ENCODE data around the gene UPK1B.

The UPK1B gene

DNA sequence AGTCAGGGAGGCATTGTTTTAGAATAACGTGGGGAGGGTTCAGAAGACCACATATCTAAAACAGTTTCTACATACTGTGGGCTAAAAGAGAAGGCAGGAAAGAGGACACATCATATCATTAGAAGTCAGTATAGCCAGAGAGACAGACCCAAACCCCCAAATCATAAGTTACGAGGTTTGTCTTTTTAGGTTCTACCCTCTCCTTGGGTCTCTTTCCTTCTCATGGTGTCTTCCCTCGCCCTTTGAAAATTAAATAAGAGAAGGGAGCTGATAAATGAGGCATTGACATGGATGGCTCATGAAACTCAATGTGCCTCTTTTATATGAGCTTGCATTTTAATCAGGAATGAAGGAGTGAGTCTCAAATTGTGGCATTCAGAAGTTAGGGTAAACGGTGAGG lies 3.4 kb downstream of the UPK1B start:
- H3K4me3 ChIP-seq (ENCODE audit: low read length in 2 of 2): no peak overlapping the region
- H3K4me1 ChIP-seq (ENCODE audit: control insufficient read depth, insufficient read depth, low read length): no peaks in the 10 kb centered on the region
- no peaks in the 10 kb centered on the region for H3K9me3 ChIP-seq (ENCODE audit: control insufficient read depth in 2 of 2, low read length in 2 of 2)
- H3K27ac ChIP-seq (ENCODE audit: low read length): no peak overlapping the region
- H3K9ac ChIP-seq (ENCODE audit: low read length in 2 of 2): no peak overlapping the region
- H3K36me3 ChIP-seq (ENCODE audit: control insufficient read depth in 2 of 2, insufficient read depth in 2 of 2, low read length in 2 of 2): no peaks in the 10 kb centered on the region
- H3K27me3 ChIP-seq (ENCODE audit: control insufficient read depth in 1 of 2, insufficient read depth in 2 of 2, low read length in 2 of 2): peaks cover 0 to 3% of the 10 kb centered on the region in 2 donors

GRCh38 chr3:119177321-119177720 lies 3.9 kb downstream of the UPK1B start:
- Histone ChIP-seq H3K4me3 (ENCODE audit: low read length in 2 of 2) (no peak overlapping the region), H3K4me1 (ENCODE audit: control insufficient read depth, insufficient read depth, low read length) (no peaks in the 10 kb centered on the region), H3K27ac (ENCODE audit: low read length) (no peak overlapping the region), H3K9me3 (ENCODE audit: control insufficient read depth in 2 of 2, low read length in 2 of 2) (no peaks in the 10 kb centered on the region), H3K36me3 (ENCODE audit: control insufficient read depth in 2 of 2, insufficient read depth in 2 of 2, low read length in 2 of 2) (no peaks in the 10 kb centered on the region), H3K27me3 (ENCODE audit: control insufficient read depth in 1 of 2, insufficient read depth in 2 of 2, low read length in 2 of 2) (peaks cover 0 to 3% of the 10 kb centered on the region in 2 donors), H3K9ac (ENCODE audit: low read length in 2 of 2) (no peak overlapping the region)

DNA sequence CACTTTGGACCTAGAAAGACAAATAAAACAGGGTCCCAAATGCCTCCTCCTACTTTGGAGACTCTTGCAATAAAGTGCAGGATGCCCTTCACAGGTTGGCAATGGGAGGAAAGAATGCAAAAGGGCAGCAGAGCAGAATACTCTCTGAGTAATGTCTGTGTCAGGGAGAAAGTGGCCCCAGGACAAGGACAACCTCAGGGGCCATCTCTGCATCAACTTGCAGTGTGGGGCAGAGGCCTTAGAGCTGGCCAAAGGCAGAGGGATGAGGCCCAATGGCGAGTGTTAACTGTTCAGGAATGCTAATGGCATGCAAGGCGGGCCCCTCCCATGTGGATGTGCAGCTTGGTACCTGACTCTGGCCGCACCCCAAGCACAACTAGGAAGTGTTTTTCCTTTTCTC lies 8.4 kb downstream of the UPK1B start:
- Histone ChIP-seq H3K9me3 (ENCODE audit: control insufficient read depth in 2 of 2, low read length in 2 of 2) (no peaks in the 10 kb centered on the region), H3K36me3 (ENCODE audit: control insufficient read depth in 2 of 2, insufficient read depth in 2 of 2, low read length in 2 of 2) (no peaks in the 10 kb centered on the region), H3K27ac (ENCODE audit: low read length) (no peak overlapping the region), H3K4me1 (ENCODE audit: control insufficient read depth, insufficient read depth, low read length) (no peaks in the 10 kb centered on the region), H3K9ac (ENCODE audit: low read length in 2 of 2) (no peak overlapping the region), H3K4me3 (ENCODE audit: low read length in 2 of 2) (no peak overlapping the region), H3K27me3 (ENCODE audit: control insufficient read depth in 1 of 2, insufficient read depth in 2 of 2, low read length in 2 of 2) (no peaks in the 10 kb centered on the region)

DNA sequence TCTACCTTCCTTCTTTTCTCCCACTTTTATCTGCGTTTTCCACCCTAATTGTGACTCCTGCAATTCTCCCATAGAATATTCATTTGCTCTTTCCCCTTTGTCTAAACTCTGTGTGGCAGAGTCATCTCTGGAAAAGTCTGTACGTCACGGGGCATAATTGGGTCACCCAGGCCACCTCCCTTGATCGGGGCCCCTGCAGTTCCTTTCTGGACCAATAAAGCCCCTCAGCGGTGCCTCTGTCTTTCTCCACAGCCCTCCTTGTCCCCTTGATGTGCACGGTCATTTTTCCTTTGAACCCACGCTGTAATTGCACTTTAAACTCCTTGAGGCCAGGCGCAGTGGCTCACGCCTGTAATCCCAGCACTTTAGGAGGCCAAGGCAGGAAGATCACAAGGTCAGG lies 10.7 kb downstream of the UPK1B start:
- no peaks in the 10 kb centered on the region for H3K9me3 ChIP-seq (ENCODE audit: control insufficient read depth in 2 of 2, low read length in 2 of 2)
- no peaks in the 10 kb centered on the region for H3K4me1 ChIP-seq (ENCODE audit: control insufficient read depth, insufficient read depth, low read length)
- H3K9ac ChIP-seq (ENCODE audit: low read length in 2 of 2): no peak overlapping the region
- no peaks in the 10 kb centered on the region for H3K36me3 ChIP-seq (ENCODE audit: control insufficient read depth in 2 of 2, insufficient read depth in 2 of 2, low read length in 2 of 2)
- no peak overlapping the region for H3K4me3 ChIP-seq (ENCODE audit: low read length in 2 of 2)
- no peaks in the 10 kb centered on the region for H3K27me3 ChIP-seq (ENCODE audit: control insufficient read depth in 1 of 2, insufficient read depth in 2 of 2, low read length in 2 of 2)
- no peak overlapping the region for H3K27ac ChIP-seq (ENCODE audit: low read length)

GRCh38 chr3:119184796-119185570 lies 11.6 kb downstream of the UPK1B start:
- no peak overlapping the region for H3K4me3 ChIP-seq (ENCODE audit: low read length in 2 of 2)
- H3K9me3 ChIP-seq (ENCODE audit: control insufficient read depth in 2 of 2, low read length in 2 of 2): no peaks in the 10 kb centered on the region
- H3K36me3 ChIP-seq (ENCODE audit: control insufficient read depth in 2 of 2, insufficient read depth in 2 of 2, low read length in 2 of 2): no peaks in the 10 kb centered on the region
- no peaks in the 10 kb centered on the region for H3K27me3 ChIP-seq (ENCODE audit: control insufficient read depth in 1 of 2, insufficient read depth in 2 of 2, low read length in 2 of 2)
- H3K27ac ChIP-seq (ENCODE audit: low read length): no peak overlapping the region
- H3K9ac ChIP-seq (ENCODE audit: low read length in 2 of 2): no peak overlapping the region
- no peaks in the 10 kb centered on the region for H3K4me1 ChIP-seq (ENCODE audit: control insufficient read depth, insufficient read depth, low read length)

- H3K27ac ChIP-seq (ENCODE audit: low read length): no peak overlapping the region
- H3K9ac ChIP-seq (ENCODE audit: low read length in 2 of 2): no peak overlapping the region
- no peaks in the 10 kb centered on the region for H3K4me1 ChIP-seq (ENCODE audit: control insufficient read depth, insufficient read depth, low read length)
- no peaks in the 10 kb centered on the region for H3K36me3 ChIP-seq (ENCODE audit: control insufficient read depth in 2 of 2, insufficient read depth in 2 of 2, low read length in 2 of 2)
- no peaks in the 10 kb centered on the region for H3K27me3 ChIP-seq (ENCODE audit: control insufficient read depth in 1 of 2, insufficient read depth in 2 of 2, low read length in 2 of 2)
- no peak overlapping the region for H3K4me3 ChIP-seq (ENCODE audit: low read length in 2 of 2)
- H3K9me3 ChIP-seq (ENCODE audit: control insufficient read depth in 2 of 2, low read length in 2 of 2): no peaks in the 10 kb centered on the region
These were observed 13.9 kb downstream of the UPK1B start for GRCh38 chr3:119187266-119187665.

DNA sequence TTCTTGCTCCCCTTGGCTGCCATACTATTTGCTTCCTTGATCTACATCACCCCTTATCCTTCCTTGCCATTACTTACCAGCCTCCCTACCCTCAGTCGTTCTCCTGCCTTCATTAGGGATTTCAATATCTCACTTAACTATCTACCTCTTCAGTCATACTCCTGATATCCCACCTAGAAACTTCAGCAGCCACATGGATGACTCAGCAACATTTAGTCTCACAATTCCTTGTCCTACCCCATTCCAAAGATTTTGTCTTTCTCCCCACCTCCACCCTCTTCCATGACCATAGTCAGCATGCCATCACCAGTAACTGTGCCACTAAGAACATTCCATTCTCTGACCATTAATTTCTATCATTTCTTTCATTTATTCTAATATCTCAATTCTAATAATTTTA lies 18.4 kb downstream of the UPK1B start:
- H3K9me3 ChIP-seq (ENCODE audit: control insufficient read depth in 2 of 2, low read length in 2 of 2): no peaks in the 10 kb centered on the region
- no peaks in the 10 kb centered on the region for H3K4me1 ChIP-seq (ENCODE audit: control insufficient read depth, insufficient read depth, low read length)
- H3K4me3 ChIP-seq (ENCODE audit: low read length in 2 of 2): no peak overlapping the region
- no peak overlapping the region for H3K9ac ChIP-seq (ENCODE audit: low read length in 2 of 2)
- no peaks in the 10 kb centered on the region for H3K27me3 ChIP-seq (ENCODE audit: control insufficient read depth in 1 of 2, insufficient read depth in 2 of 2, low read length in 2 of 2)
- H3K27ac ChIP-seq (ENCODE audit: low read length): no peak overlapping the region
- no peaks in the 10 kb centered on the region for H3K36me3 ChIP-seq (ENCODE audit: control insufficient read depth in 2 of 2, insufficient read depth in 2 of 2, low read length in 2 of 2)

DNA sequence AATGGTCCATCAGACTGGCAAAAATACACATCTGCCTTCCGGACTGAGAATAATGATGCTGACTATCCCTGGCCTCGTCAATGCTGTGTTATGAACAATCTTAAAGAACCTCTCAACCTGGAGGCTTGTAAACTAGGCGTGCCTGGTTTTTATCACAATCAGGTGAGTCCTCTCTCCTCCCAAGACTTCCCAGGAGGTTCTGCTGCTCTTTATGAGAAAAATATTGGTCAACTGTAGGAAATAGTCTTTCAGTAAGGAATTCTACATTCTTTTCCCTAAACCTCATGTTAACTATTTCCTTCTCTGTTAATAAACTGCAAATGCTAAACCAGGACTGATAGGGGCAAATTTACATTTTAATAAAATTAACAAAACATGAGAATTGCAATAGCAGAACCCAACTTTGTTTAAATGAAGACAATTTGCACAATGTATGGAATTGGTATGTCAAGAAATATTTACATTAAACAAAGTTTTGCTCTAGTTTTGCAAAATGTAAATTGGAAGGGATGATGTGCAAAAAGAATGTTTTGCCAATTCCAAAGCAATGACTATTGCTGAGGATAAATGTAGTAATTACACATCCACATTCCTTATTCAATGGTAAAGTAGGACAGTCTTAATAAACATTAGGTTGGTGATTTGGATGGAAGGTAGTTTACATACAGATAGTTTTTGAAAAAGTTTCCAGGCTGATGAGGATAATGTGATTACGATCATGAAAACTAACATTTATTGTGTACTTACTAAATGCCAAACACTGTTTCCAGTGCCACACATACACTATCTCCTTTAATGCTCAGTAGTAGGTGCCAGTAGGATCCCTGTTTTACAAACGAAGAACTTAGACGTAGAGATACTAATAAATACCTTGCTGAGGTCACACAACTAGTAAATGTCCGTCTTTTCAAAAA lies 21.1 kb downstream of the UPK1B start:
- H3K27ac ChIP-seq (ENCODE audit: low read length): no peak overlapping the region
- no peaks in the 10 kb centered on the region for H3K36me3 ChIP-seq (ENCODE audit: control insufficient read depth in 2 of 2, insufficient read depth in 2 of 2, low read length in 2 of 2)
- no peaks in the 10 kb centered on the region for H3K9me3 ChIP-seq (ENCODE audit: control insufficient read depth in 2 of 2, low read length in 2 of 2)
- H3K27me3 ChIP-seq (ENCODE audit: control insufficient read depth in 1 of 2, insufficient read depth in 2 of 2, low read length in 2 of 2): no peaks in the 10 kb centered on the region
- no peaks in the 10 kb centered on the region for H3K4me1 ChIP-seq (ENCODE audit: control insufficient read depth, insufficient read depth, low read length)
- no peak overlapping the region for H3K4me3 ChIP-seq (ENCODE audit: low read length in 2 of 2)
- no peak overlapping the region for H3K9ac ChIP-seq (ENCODE audit: low read length in 2 of 2)

GRCh38 chr3:119195151-119195476 lies 21.7 kb downstream of the UPK1B start:
- H3K27ac ChIP-seq (ENCODE audit: low read length): no peak overlapping the region
- H3K9ac ChIP-seq (ENCODE audit: low read length in 2 of 2): no peak overlapping the region
- H3K9me3 ChIP-seq (ENCODE audit: control insufficient read depth in 2 of 2, low read length in 2 of 2): no peaks in the 10 kb centered on the region
- H3K4me3 ChIP-seq (ENCODE audit: low read length in 2 of 2): no peak overlapping the region
- no peaks in the 10 kb centered on the region for H3K36me3 ChIP-seq (ENCODE audit: control insufficient read depth in 2 of 2, insufficient read depth in 2 of 2, low read length in 2 of 2)
- H3K4me1 ChIP-seq (ENCODE audit: control insufficient read depth, insufficient read depth, low read length): no peaks in the 10 kb centered on the region
- H3K27me3 ChIP-seq (ENCODE audit: control insufficient read depth in 1 of 2, insufficient read depth in 2 of 2, low read length in 2 of 2): no peaks in the 10 kb centered on the region

DNA sequence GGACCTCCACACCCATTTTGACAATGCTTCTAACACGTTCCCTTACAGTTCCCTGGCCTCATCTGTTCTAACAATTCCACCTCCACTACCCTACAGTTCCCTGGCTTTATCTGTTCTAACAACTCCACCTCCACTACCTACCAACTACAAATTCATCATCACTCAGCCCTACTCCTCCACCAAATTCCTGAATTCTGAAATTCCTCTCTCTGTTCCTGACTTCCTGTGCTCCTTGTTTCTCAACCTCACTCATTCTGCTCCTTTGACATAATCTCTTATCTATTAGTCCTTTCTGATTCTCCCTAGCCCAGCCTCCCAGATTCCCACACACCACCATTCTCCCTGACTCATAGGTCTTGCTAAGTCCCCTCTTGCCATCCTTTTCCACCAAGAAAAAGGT lies 22.5 kb downstream of the UPK1B start:
- H3K4me1 ChIP-seq (ENCODE audit: control insufficient read depth, insufficient read depth, low read length): no peaks in the 10 kb centered on the region

GRCh38 chr3:119205209-119205608 lies 31.8 kb downstream of the UPK1B start:
- no peak overlapping the region for H3K4me3 ChIP-seq (ENCODE audit: low read length in 2 of 2)
- H3K9me3 ChIP-seq (ENCODE audit: control insufficient read depth in 2 of 2, low read length in 2 of 2): no peaks in the 10 kb centered on the region
- no peak overlapping the region for H3K9ac ChIP-seq (ENCODE audit: low read length in 2 of 2)
- H3K27ac ChIP-seq (ENCODE audit: low read length): no peak overlapping the region
- peaks cover 0 to 3% of the 10 kb centered on the region in 2 donors for H3K36me3 ChIP-seq (ENCODE audit: control insufficient read depth in 2 of 2, insufficient read depth in 2 of 2, low read length in 2 of 2)
- H3K4me1 ChIP-seq (ENCODE audit: control insufficient read depth, insufficient read depth, low read length): peaks cover 3% of the 10 kb centered on the region
- no peaks in the 10 kb centered on the region for H3K27me3 ChIP-seq (ENCODE audit: control insufficient read depth in 1 of 2, insufficient read depth in 2 of 2, low read length in 2 of 2)

More for the DNA sequence above, 22.5 kb downstream of the UPK1B start:
- no peaks in the 10 kb centered on the region for H3K36me3 ChIP-seq (ENCODE audit: control insufficient read depth in 2 of 2, insufficient read depth in 2 of 2, low read length in 2 of 2)
- H3K27me3 ChIP-seq (ENCODE audit: control insufficient read depth in 1 of 2, insufficient read depth in 2 of 2, low read length in 2 of 2): no peaks in the 10 kb centered on the region
- no peaks in the 10 kb centered on the region for H3K9me3 ChIP-seq (ENCODE audit: control insufficient read depth in 2 of 2, low read length in 2 of 2)
- no peak overlapping the region for H3K27ac ChIP-seq (ENCODE audit: low read length)
- H3K9ac ChIP-seq (ENCODE audit: low read length in 2 of 2): no peak overlapping the region
- no peak overlapping the region for H3K4me3 ChIP-seq (ENCODE audit: low read length in 2 of 2)

Data from stomach smooth muscle (tissue), 2 donors.